SK-N-SH (cell line): Measurements from ENCODE around the gene PAQR5.

Experiments used
- CHD2 ChIP-seq: fragments of 150-350 bp; IDR thresholded peaks from 2 replicates; pipeline ENCODE4 v1.6.1; 2018; ENCODE audit warnings: low read length; ENCODE audit not compliant: partially characterized antibody
- CTCF ChIP-seq: fragments of 200-600 bp; sonication (generic); IDR thresholded peaks from 2 replicates; pipeline ENCODE4 v1.6.1; 2017; ENCODE audit warnings: antibody characterized with exemption, mild to moderate bottlenecking, moderate library complexity
- EP300 ChIP-seq, 2 experiments: IDR thresholded peaks; 2 replicates each; pipeline versions ENCODE4 v1.4.0 to v1.6.1; 2012; ENCODE audit warnings: borderline replicate concordance in 1 of 2, low read depth in 1 of 2, low read length in 1 of 2
- EZH2phosphoT487 ChIP-seq: fragments of 200-600 bp; sonication (generic); IDR thresholded peaks from 2 replicates; pipeline ENCODE4 v1.6.1; 2017; ENCODE audit warnings: low read depth, mixed run types, mild to moderate bottlenecking, antibody characterized with exemption, moderate library complexity, borderline replicate concordance
- GABPA ChIP-seq: IDR thresholded peaks from 2 replicates; pipeline ENCODE4 v1.4.0; 2012; ENCODE audit warnings: low read depth, mild to moderate bottlenecking
- JUND ChIP-seq: IDR thresholded peaks from 2 replicates; pipeline ENCODE4 v1.4.0; 2012
- MAX ChIP-seq: IDR thresholded peaks from 2 replicates; pipeline ENCODE4 v1.4.0; 2012; ENCODE audit warnings: low read depth
- RFX5 ChIP-seq: IDR thresholded peaks from 2 replicates; pipeline ENCODE4 v1.6.1; 2012; ENCODE audit warnings: mild to moderate bottlenecking, improper control_type of control experiment, low read length
- RXRA ChIP-seq: IDR thresholded peaks from 2 replicates; pipeline ENCODE4 v1.4.0; 2012; ENCODE audit warnings: low read depth, mild to moderate bottlenecking, borderline replicate concordance
- TAF1 ChIP-seq: IDR thresholded peaks from 2 replicates; pipeline ENCODE4 v1.6.1; 2012; ENCODE audit warnings: low read depth, mild to moderate bottlenecking, low read length, moderate library complexity, borderline replicate concordance
- USF2 ChIP-seq: fragments of 150-350 bp; IDR thresholded peaks from 2 replicates; pipeline ENCODE4 v1.6.1; 2017; ENCODE audit warnings: antibody characterized with exemption, low read length, low read depth, borderline replicate concordance

- TF ChIP-seq EZH2phosphoT487: no peak
- TF ChIP-seq TAF1: no peak
- no peak for TF ChIP-seq RXRA
- no peak for TF ChIP-seq EP300 (IDR thresholded peaks at IDR 0.05; ENCODE audit: borderline replicate concordance in 1 of 2, low read depth in 1 of 2, low read length in 1 of 2)
- no peak for TF ChIP-seq CTCF
- TF ChIP-seq MAX: no peak
- TF ChIP-seq RFX5: no peak
- no peak for TF ChIP-seq CHD2
- no peak for TF ChIP-seq USF2
- no peak for TF ChIP-seq JUND
- no peak for TF ChIP-seq GABPA
Observed at GRCh38 chr15:69308949-69309348, 10.2 kb downstream of the PAQR5 start.
